Rectal smooth muscle tissue (tissue), 1 donor: Measurements from ENCODE around the gene RAP2A.

Experiments
- H3K27ac ChIP-seq: one replicate; pipeline ENCODE4 v1.7.0; 2013; ENCODE audit warnings: low read depth, low read length, inconsistent platforms
- H3K27me3 ChIP-seq: one replicate; pipeline ENCODE4 v1.7.0; 2013; ENCODE audit warnings: low read length; ENCODE audit not compliant: control insufficient read depth, insufficient read depth
- H3K36me3 ChIP-seq: one replicate; pipeline ENCODE4 v1.7.0; 2013; ENCODE audit warnings: low read length; ENCODE audit not compliant: control insufficient read depth, insufficient read depth
- H3K4me1 ChIP-seq: one replicate; pipeline ENCODE4 v1.7.0; 2013; ENCODE audit warnings: low read length; ENCODE audit not compliant: control insufficient read depth, insufficient read depth
- H3K4me3 ChIP-seq: one replicate; pipeline ENCODE4 v1.7.0; 2013; ENCODE audit warnings: low read length
- H3K9ac ChIP-seq: one replicate; pipeline ENCODE4 v1.7.0; 2013; ENCODE audit warnings: low read length

The RAP2A gene

GRCh38 chr13:97492257-97492656 lies 58.3 kb downstream of the RAP2A start:
- Histone ChIP-seq H3K27ac (no peak overlapping the region), H3K9ac (no peak overlapping the region), H3K36me3 (no peaks in the 10 kb centered on the region), H3K4me1 (no peaks in the 10 kb centered on the region), H3K4me3 (no peak overlapping the region), H3K27me3 (no peaks in the 10 kb centered on the region)

- no peak overlapping the region for H3K9ac ChIP-seq
- no peak overlapping the region for H3K27ac ChIP-seq
- no peaks in the 10 kb centered on the region for H3K4me1 ChIP-seq
- H3K4me3 ChIP-seq = no peak overlapping the region
- H3K27me3 ChIP-seq = no peaks in the 10 kb centered on the region
- H3K36me3 ChIP-seq = no peaks in the 10 kb centered on the region
These were observed 58.9 kb downstream of the RAP2A start for GRCh38 chr13:97492684-97493371.

- no peak overlapping the region for H3K27ac ChIP-seq
- no peak overlapping the region for H3K9ac ChIP-seq
- no peaks in the 10 kb centered on the region for H3K36me3 ChIP-seq
- no peak overlapping the region for H3K4me3 ChIP-seq
- no peaks in the 10 kb centered on the region for H3K27me3 ChIP-seq
- no peaks in the 10 kb centered on the region for H3K4me1 ChIP-seq
These were observed 59.5 kb downstream of the RAP2A start for GRCh38 chr13:97493456-97493855.

GRCh38 chr13:97495678-97496077 lies 61.7 kb downstream of the RAP2A start:
- H3K9ac ChIP-seq = no peak overlapping the region

GRCh38 chr13:97496511-97496910 lies 62.5 kb downstream of the RAP2A start:
- Histone ChIP-seq H3K36me3 (no peaks in the 10 kb centered on the region), H3K9ac (no peak overlapping the region), H3K27me3 (no peaks in the 10 kb centered on the region)

More at GRCh38 chr13:97495678-97496077, 61.7 kb downstream of the RAP2A start:
- H3K27ac ChIP-seq = no peak overlapping the region
- no peaks in the 10 kb centered on the region for H3K27me3 ChIP-seq
- no peaks in the 10 kb centered on the region for H3K4me1 ChIP-seq
- H3K4me3 ChIP-seq = no peak overlapping the region
- no peaks in the 10 kb centered on the region for H3K36me3 ChIP-seq

GRCh38 chr13:97497400-97497799 lies 63.4 kb downstream of the RAP2A start:
- H3K27ac ChIP-seq = no peak overlapping the region
- H3K4me1 ChIP-seq = no peaks in the 10 kb centered on the region
- no peak overlapping the region for H3K4me3 ChIP-seq
- H3K36me3 ChIP-seq = no peaks in the 10 kb centered on the region
- H3K27me3 ChIP-seq = no peaks in the 10 kb centered on the region
- H3K9ac ChIP-seq = no peak overlapping the region

More at GRCh38 chr13:97496511-97496910, 62.5 kb downstream of the RAP2A start:
- H3K27ac ChIP-seq = no peak overlapping the region
- H3K4me1 ChIP-seq = no peaks in the 10 kb centered on the region
- H3K4me3 ChIP-seq = no peak overlapping the region

- Histone ChIP-seq H3K4me3 (no peak overlapping the region), H3K27ac (no peak overlapping the region), H3K27me3 (no peaks in the 10 kb centered on the region), H3K4me1 (no peaks in the 10 kb centered on the region), H3K9ac (no peak overlapping the region), H3K36me3 (no peaks in the 10 kb centered on the region)
These were observed 64.5 kb downstream of the RAP2A start for GRCh38 chr13:97498419-97498818.

- H3K4me1 ChIP-seq = no peaks in the 10 kb centered on the region
- no peaks in the 10 kb centered on the region for H3K27me3 ChIP-seq
- no peak overlapping the region for H3K4me3 ChIP-seq
- no peaks in the 10 kb centered on the region for H3K36me3 ChIP-seq
- no peak overlapping the region for H3K27ac ChIP-seq
- H3K9ac ChIP-seq = no peak overlapping the region
These were observed 65.2 kb downstream of the RAP2A start for GRCh38 chr13:97499181-97499580.

GRCh38 chr13:97502181-97502580 lies 68.2 kb downstream of the RAP2A start:
- Histone ChIP-seq H3K9ac (no peak overlapping the region), H3K36me3 (no peaks in the 10 kb centered on the region), H3K27me3 (no peaks in the 10 kb centered on the region), H3K4me1 (no peaks in the 10 kb centered on the region), H3K27ac (no peak overlapping the region), H3K4me3 (no peak overlapping the region)

- no peak overlapping the region for H3K4me3 ChIP-seq
- no peaks in the 10 kb centered on the region for H3K27me3 ChIP-seq
- no peaks in the 10 kb centered on the region for H3K36me3 ChIP-seq
- H3K4me1 ChIP-seq = no peaks in the 10 kb centered on the region
- no peak overlapping the region for H3K9ac ChIP-seq
- no peak overlapping the region for H3K27ac ChIP-seq
These were observed 68.7 kb downstream of the RAP2A start for GRCh38 chr13:97502706-97503105.

GRCh38 chr13:97505017-97505416 lies 71.0 kb downstream of the RAP2A start:
- Histone ChIP-seq H3K27me3 (no peaks in the 10 kb centered on the region), H3K4me1 (no peaks in the 10 kb centered on the region), H3K36me3 (no peaks in the 10 kb centered on the region), H3K4me3 (no peak overlapping the region), H3K27ac (no peak overlapping the region), H3K9ac (no peak overlapping the region)

- Histone ChIP-seq H3K4me1 (no peaks in the 10 kb centered on the region), H3K9ac (no peak overlapping the region), H3K4me3 (no peak overlapping the region), H3K27me3 (no peaks in the 10 kb centered on the region), H3K27ac (no peak overlapping the region), H3K36me3 (no peaks in the 10 kb centered on the region)
These were observed 72.5 kb downstream of the RAP2A start for GRCh38 chr13:97506511-97506910.

GRCh38 chr13:97512732-97513131 lies 78.8 kb downstream of the RAP2A start:
- no peaks in the 10 kb centered on the region for H3K4me1 ChIP-seq
- H3K36me3 ChIP-seq = no peaks in the 10 kb centered on the region
- H3K9ac ChIP-seq = no peak overlapping the region
- H3K4me3 ChIP-seq = no peak overlapping the region
- H3K27ac ChIP-seq = no peak overlapping the region
- H3K27me3 ChIP-seq = no peaks in the 10 kb centered on the region
